ENCODE measurements around the gene CDH15.

The CDH15 gene

DNA sequence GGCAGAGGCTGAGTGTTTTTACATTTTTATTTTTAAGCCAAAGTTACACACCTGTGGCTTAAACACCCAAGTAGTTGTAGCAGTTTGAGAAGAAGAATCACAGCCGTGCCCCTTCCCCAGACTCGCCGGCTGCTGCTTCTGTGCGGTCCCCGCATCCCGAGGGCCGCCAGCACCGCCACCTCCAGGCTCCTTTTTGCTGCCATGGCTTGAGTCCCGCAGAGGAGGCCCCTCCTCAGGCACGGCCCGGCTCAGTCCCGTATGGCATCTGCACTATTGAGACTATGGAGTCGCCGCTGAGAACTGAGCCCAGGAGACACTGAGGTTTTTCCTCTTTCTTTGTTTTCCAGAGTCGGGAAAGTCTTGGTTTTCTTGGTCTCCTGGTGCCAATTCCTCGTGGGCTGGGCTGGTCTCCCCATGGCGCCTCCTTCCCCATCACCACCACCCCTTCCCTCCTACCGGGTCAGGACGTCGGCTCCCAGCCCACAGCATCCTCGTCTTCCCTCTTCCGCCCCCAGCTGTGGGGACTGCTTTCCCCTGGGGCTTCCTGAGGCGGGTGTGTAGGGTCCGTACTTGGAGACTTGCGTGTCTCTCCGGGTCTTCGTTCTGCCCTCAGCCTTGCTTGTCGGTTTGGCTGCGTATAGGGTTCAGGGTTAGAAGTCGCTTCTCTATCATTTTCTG lies 32.6 kb upstream of the CDH15 start:
- Histone ChIP-seq H3K27me3 (no peaks in the 10 kb centered on the region), H3K36me3 (peaks cover 18 to 98% (median 68%) of the 10 kb centered on the region in 3 donors), H3K4me3 (no peak overlapping the region), H3K4me1 (no peaks in the 10 kb centered on the region), H3K9me3 (no peaks in the 10 kb centered on the region), H3K27ac (no peak overlapping the region)
- intact Hi-C loops (cut with DNase I; ENCODE audit: low total_unique reads), result no loop called here
- TF ChIP-seq, protein P1, sequence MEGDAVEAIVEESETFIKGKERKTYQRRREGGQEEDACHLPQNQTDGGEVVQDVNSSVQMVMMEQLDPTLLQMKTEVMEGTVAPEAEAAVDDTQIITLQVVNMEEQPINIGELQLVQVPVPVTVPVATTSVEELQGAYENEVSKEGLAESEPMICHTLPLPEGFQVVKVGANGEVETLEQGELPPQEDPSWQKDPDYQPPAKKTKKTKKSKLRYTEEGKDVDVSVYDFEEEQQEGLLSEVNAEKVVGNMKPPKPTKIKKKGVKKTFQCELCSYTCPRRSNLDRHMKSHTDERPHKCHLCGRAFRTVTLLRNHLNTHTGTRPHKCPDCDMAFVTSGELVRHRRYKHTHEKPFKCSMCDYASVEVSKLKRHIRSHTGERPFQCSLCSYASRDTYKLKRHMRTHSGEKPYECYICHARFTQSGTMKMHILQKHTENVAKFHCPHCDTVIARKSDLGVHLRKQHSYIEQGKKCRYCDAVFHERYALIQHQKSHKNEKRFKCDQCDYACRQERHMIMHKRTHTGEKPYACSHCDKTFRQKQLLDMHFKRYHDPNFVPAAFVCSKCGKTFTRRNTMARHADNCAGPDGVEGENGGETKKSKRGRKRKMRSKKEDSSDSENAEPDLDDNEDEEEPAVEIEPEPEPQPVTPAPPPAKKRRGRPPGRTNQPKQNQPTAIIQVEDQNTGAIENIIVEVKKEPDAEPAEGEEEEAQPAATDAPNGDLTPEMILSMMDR (IDR thresholded peaks at IDR 0.05), result no peak
- DNase-seq, result no peak

DNA sequence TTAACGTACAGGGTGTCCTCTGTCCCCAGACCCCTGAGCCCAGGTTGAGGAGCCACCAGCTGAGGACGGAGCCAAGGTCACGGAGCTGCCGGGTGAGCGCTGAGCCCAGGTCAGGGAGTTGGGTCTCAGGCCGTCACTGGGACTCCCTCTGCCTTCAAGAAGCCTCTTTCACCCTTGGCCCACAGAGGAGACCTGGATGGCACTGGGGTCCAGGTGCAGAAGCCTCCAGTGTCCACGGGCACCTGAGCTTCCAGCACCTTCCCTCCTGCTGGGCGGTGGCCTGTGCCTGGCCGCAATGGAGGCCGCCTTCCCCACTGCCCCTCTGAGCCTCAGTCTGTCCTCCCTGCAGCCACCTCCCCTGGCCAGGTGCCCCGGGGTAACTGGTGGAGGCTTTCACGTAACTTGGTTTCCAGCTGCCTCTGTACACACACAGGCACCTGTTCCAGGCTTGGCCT lies 31.6 kb upstream of the CDH15 start:
- peaks cover 10 to 98% (median 68%) of the 10 kb centered on the region in 3 donors for H3K36me3 ChIP-seq
- intact Hi-C loops (cut with DNase I; ENCODE audit: low total_unique reads), result no loop called here
- no peak overlapping the region for H3K27ac ChIP-seq
- no peaks in the 10 kb centered on the region for H3K27me3 ChIP-seq
- no peak for DNase-seq
- no peaks in the 10 kb centered on the region for H3K9me3 ChIP-seq
- TF ChIP-seq, protein P1 (IDR thresholded peaks at IDR 0.05), result no peak
- no peaks in the 10 kb centered on the region for H3K4me1 ChIP-seq
- H3K4me3 ChIP-seq, result no peak overlapping the region

DNA sequence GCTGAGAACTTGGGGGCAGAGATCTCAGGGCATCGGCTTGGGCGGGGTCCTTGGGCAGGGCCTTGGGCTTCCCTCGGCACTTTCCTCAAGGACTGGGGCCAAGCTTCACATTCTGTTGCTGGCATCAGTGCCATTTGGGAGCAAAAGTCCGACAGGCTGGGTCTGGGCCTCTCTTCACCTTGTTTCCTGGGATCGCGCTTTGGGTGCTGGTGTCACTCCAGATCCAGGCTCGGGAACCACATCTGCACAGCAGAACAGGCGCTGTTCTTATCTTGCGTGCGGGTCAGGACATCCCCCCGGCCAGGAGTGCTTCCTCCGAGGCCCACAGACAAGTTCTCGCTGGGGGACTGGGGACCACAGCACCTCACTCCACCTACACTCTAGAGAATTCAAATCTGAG lies 31.1 kb upstream of the CDH15 start:
- no peaks in the 10 kb centered on the region for H3K9me3 ChIP-seq
- intact Hi-C loops (cut with DNase I; ENCODE audit: low total_unique reads), result no loop called here
- H3K27me3 ChIP-seq, result no peaks in the 10 kb centered on the region
- TF ChIP-seq, protein P1 (IDR thresholded peaks at IDR 0.05), result no peak
- H3K27ac ChIP-seq, result no peak overlapping the region
- no peak for DNase-seq
- no peaks in the 10 kb centered on the region for H3K4me1 ChIP-seq
- H3K4me3 ChIP-seq, result no peak overlapping the region
- H3K36me3 ChIP-seq, result peaks cover 11 to 98% (median 73%) of the 10 kb centered on the region in 3 donors

DNA sequence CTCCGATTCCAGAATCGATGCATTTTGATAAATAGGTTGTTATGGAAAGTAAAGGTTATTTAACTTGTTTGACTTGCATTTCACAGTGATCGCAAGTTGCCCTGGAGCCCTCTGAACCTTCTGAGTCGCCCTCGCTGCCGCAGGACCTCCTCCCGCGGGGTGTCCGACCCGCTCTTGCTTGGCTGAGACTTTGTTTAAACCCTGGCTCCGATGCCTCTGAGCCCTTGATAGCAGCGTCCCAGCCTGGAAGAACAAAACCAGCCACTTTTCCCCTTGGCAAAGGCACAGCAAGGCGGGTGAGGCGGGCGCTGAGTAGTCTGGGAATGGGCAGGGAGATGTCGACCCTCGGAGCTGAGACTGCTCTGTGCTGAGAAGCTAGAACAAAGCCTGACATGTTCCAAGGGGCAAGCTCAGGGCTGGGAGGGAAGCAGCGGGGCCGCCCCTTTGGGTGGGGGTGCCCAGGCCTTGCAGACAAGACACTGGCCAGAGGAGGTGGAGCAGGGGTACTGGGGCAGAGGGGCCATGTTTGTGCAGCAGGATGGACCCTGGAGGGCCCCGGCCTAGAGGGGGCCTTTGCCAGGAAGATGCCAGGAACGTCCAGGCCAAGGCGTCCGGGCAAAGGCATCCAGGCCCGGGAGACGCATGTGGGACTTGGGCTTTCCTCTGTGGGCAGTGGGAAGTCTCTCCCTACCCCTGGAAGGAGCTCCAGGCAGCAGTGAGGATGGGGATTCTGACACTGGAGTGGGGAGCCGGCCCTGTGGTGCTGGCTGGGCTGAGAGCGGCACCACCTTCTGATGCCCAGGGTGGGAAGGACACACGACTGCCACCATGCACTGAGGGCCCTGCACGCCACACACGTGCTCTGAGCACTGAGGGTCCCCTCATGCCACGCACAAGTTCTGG lies 30.3 kb upstream of the CDH15 start:
- Histone ChIP-seq H3K4me1 (no peaks in the 10 kb centered on the region), H3K27me3 (no peaks in the 10 kb centered on the region), H3K27ac (no peak overlapping the region), H3K4me3 (no peak overlapping the region), H3K36me3 (peaks cover 12 to 98% (median 75%) of the 10 kb centered on the region in 3 donors), H3K9me3 (no peaks in the 10 kb centered on the region)
- DNase-seq, result no peak
- intact Hi-C loops (cut with DNase I; ENCODE audit: low total_unique reads), result no loop called here
- TF ChIP-seq, protein P1 (IDR thresholded peaks at IDR 0.05), result no peak

DNA sequence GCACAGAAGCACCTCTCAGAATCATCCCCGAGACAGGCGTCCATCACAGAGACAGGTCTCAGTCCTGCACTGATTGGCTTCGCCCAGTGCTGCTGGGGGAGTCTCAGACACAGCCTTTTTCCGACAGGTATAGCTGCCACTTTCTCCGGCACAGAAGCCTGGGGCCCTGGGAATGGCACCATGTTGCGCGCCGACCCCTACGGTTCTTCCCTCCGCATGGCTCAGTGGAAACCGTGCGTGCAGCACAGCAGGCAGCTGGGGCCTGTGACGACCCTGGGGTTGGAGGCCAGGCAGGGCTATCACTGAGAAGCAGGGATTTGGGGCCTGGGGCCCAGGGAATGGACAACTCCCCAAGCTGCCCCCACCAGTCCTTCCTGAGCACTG lies 29.7 kb upstream of the CDH15 start:
- peaks cover 16 to 98% (median 75%) of the 10 kb centered on the region in 3 donors for H3K36me3 ChIP-seq
- TF ChIP-seq, protein P1 (IDR thresholded peaks at IDR 0.05), result no peak
- intact Hi-C loops (cut with DNase I; ENCODE audit: low total_unique reads), result no loop called here

More for the DNA sequence above, 29.7 kb upstream of the CDH15 start:
- no peak for DNase-seq
- Histone ChIP-seq H3K4me1 (no peaks in the 10 kb centered on the region), H3K27me3 (no peaks in the 10 kb centered on the region), H3K9me3 (no peaks in the 10 kb centered on the region), H3K4me3 (no peak overlapping the region), H3K27ac (no peak overlapping the region)
